Caco-2 (cell line): ENCODE measurements around the gene MYL12A. TPM values are rescaled to one million over a fixed set of nuclear protein-coding genes. Genes with fewer than 3 reads are reported as not detected.

Experiments used
- BruUV-seq: library from RNA; stranded (reverse); fragments of 400-500 nt; replicated peaks from 2 replicates; lab custom pipeline; 2021; lab: Mats Ljungman, UMichigan
- CTCF ChIA-PET: fragments of 300-600 bp; sonication (Branson Sonifier 250); formaldehyde crosslinking; loops from one replicate; lab custom pipeline; 2022; ENCODE audit warnings: antibody characterized with exemption; lab: Charles Lee
- POLR2A ChIA-PET: fragments of 300-600 bp; sonication (Branson Sonifier 250); formaldehyde crosslinking; loops from one replicate; lab custom pipeline; 2022; ENCODE audit warnings: antibody characterized with exemption; lab: Charles Lee
- DNase-seq, 2 experiments: peaks; one replicate each; pipeline versions ENCODE4 v3.0.0 to v3.0.0-alpha.2; 2020 to 2022
- H3K27me3 ChIP-seq: replicated peaks from 2 replicates; pipeline ENCODE4 v1.6.0; 2011; ENCODE audit warnings: low read length; ENCODE audit not compliant: control insufficient read depth, insufficient read depth
- H3K36me3 ChIP-seq: 2 replicates; pipeline ENCODE4 v1.5.1; 2011; ENCODE audit warnings: low read length; ENCODE audit not compliant: control insufficient read depth, insufficient read depth
- H3K4me1 ChIP-seq: fragments of 250-450 bp; sonication (Bioruptor Pico); 2 replicates; pipeline ENCODE4 v1.5.1; 2020; ENCODE audit warnings: mild to moderate bottlenecking
- H3K4me3 ChIP-seq: 2 replicates; pipeline ENCODE4 v1.5.1; 2011; ENCODE audit warnings: low read depth, mild to moderate bottlenecking, control low read depth, low read length
- H3K9me3 ChIP-seq: fragments of 250-450 bp; sonication (Bioruptor Pico); 2 replicates; pipeline ENCODE4 v1.5.1; 2020; ENCODE audit warnings: mild to moderate bottlenecking, moderate library complexity
- H3K27ac Mint-ChIP-seq: one replicate; pipeline ENCODE4 v1.8.0; 2022; ENCODE audit warnings: mixed read lengths; ENCODE audit not compliant: unreplicated experiment
- H3K27me3 Mint-ChIP-seq: one replicate; pipeline ENCODE4 v1.8.0; 2022; ENCODE audit warnings: mixed read lengths; ENCODE audit not compliant: insufficient read depth, unreplicated experiment
- H3K36me3 Mint-ChIP-seq: one replicate; pipeline ENCODE4 v1.8.0; 2022; ENCODE audit warnings: mild to moderate bottlenecking, mixed read lengths; ENCODE audit not compliant: insufficient read depth, unreplicated experiment
- H3K4me1 Mint-ChIP-seq: one replicate; pipeline ENCODE4 v1.8.0; 2022; ENCODE audit warnings: low read depth, mixed read lengths; ENCODE audit not compliant: unreplicated experiment
- H3K4me3 Mint-ChIP-seq: one replicate; pipeline ENCODE4 v1.8.0; 2022; ENCODE audit warnings: mild to moderate bottlenecking, moderate library complexity, mixed read lengths; ENCODE audit not compliant: unreplicated experiment
- H3K9me3 Mint-ChIP-seq: one replicate; pipeline ENCODE4 v1.8.0; 2022; ENCODE audit warnings: mixed read lengths; ENCODE audit not compliant: unreplicated experiment
- intact Hi-C: fragments of 100-400 bp; cut with micrococcal nuclease; formaldehyde crosslinking; loops from one replicate; pipeline ENCODE4 v1.10.0; 2022; ENCODE audit not compliant: unreplicated experiment
- total RNA-seq: library from RNA; stranded (reverse); gene quantifications from 2 replicates; pipeline ENCODE4 v1.2.3, GENCODE V29; 2022
- TF ChIP-seq, protein P1 (sequence below), 2 experiments: fragments of 200-600 bp in 1 of 2; IDR thresholded peaks; 1 replicate in 1 of 2; 2 replicates in 1 of 2; pipeline versions ENCODE4 v1.5.1 to v1.8.0; 2011 to 2022; ENCODE audit warnings: antibody characterized with exemption in 1 of 2, control low read depth in 1 of 2, inconsistent platforms in 1 of 2, low read depth in 1 of 2, low read length in 1 of 2, mild to moderate bottlenecking in 1 of 2, moderate library complexity in 1 of 2; ENCODE audit not compliant: insufficient read depth in 1 of 2, severe bottlenecking in 1 of 2, unreplicated experiment in 1 of 2

The MYL12A gene
- total RNA-seq, 1 experiment from 2014 or later, result 272 TPM

DNA sequence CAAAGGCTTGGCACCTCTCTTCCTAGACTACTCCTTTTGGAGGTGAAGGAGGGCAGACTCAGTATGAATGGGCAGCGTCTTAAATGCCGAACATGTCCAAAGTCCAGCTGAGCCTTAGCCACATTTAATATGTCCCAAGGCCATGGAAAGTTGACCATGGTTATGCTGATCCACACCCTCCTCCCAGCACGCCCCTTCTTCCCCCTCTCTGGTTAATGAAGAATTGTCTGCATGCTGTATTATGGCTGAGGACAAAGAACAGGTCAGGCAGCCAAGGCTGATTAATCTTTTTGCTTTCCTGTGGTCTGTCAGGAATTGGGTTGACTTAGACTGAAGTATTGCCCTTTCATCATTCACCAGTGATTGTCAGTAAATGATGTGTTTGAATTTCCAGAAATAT lies 22.0 kb upstream of the MYL12A start:
- Histone ChIP-seq H3K27me3 (no peaks in the 10 kb centered on the region), H3K4me1 (0 out of 2 replicates have a peak, but pooled peaks cover 6% of the 10 kb centered on the region), H3K36me3 (no peaks in the 10 kb centered on the region), H3K4me3 (no peak overlapping the region), H3K9me3 (no peaks in the 10 kb centered on the region)
- no peak for DNase-seq
- Mint-ChIP-seq H3K9me3 (no peaks in the 10 kb centered on the region), H3K27me3 (no peaks in the 10 kb centered on the region), H3K4me1 (peaks cover 11% of the 10 kb centered on the region), H3K36me3 (no peaks in the 10 kb centered on the region), H3K27ac (no peak overlapping the region), H3K4me3 (no peak overlapping the region)
- intact Hi-C loops, result no loop called here
- ChIA-PET CTCF (no interaction called here), POLR2A (no interaction called here)
- TF ChIP-seq, protein P1, sequence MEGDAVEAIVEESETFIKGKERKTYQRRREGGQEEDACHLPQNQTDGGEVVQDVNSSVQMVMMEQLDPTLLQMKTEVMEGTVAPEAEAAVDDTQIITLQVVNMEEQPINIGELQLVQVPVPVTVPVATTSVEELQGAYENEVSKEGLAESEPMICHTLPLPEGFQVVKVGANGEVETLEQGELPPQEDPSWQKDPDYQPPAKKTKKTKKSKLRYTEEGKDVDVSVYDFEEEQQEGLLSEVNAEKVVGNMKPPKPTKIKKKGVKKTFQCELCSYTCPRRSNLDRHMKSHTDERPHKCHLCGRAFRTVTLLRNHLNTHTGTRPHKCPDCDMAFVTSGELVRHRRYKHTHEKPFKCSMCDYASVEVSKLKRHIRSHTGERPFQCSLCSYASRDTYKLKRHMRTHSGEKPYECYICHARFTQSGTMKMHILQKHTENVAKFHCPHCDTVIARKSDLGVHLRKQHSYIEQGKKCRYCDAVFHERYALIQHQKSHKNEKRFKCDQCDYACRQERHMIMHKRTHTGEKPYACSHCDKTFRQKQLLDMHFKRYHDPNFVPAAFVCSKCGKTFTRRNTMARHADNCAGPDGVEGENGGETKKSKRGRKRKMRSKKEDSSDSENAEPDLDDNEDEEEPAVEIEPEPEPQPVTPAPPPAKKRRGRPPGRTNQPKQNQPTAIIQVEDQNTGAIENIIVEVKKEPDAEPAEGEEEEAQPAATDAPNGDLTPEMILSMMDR (IDR thresholded peaks at IDR 0.05; ENCODE audit: insufficient read depth in 1 of 2, low read depth in 1 of 2, low read length in 1 of 2, severe bottlenecking in 1 of 2, unreplicated experiment in 1 of 2), result no peak
- no TSS peak for BruUV-seq

DNA sequence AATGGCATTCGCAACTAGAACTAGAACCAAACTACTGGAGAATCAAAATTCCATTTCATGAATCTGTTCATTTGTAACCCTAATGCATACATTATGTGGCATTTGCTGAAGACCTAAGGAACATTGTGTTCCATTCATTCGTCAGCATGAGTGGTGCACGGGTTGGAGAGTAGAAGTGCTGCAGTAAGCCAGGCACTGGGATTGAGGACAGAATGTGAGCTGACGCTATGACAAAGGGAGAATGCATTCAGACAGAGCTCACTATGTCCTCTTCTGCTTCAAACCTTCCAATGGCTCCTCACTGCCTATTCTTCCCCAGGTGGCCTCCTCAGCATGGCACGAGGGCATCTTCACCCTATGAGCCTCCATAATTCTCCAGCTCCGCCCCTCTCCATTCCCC lies 21.6 kb upstream of the MYL12A start:
- 0 out of 2 replicates have a peak, but pooled peaks cover 9% of the 10 kb centered on the region for H3K4me1 ChIP-seq
- H3K27ac Mint-ChIP-seq, result no peak overlapping the region
- H3K4me3 Mint-ChIP-seq, result no peak overlapping the region
- DNase-seq, result no peak
- H3K4me1 Mint-ChIP-seq, result peaks cover 11% of the 10 kb centered on the region
- TF ChIP-seq, protein P1 (IDR thresholded peaks at IDR 0.05; ENCODE audit: insufficient read depth in 1 of 2, low read depth in 1 of 2, low read length in 1 of 2, severe bottlenecking in 1 of 2, unreplicated experiment in 1 of 2), result no peak
- POLR2A ChIA-PET, result no interaction called here
- no peaks in the 10 kb centered on the region for H3K36me3 ChIP-seq
- H3K4me3 ChIP-seq, result no peak overlapping the region
- H3K27me3 ChIP-seq, result no peaks in the 10 kb centered on the region
- CTCF ChIA-PET, result no interaction called here
- H3K9me3 Mint-ChIP-seq, result no peaks in the 10 kb centered on the region
- H3K9me3 ChIP-seq, result no peaks in the 10 kb centered on the region
- no peaks in the 10 kb centered on the region for H3K27me3 Mint-ChIP-seq
- intact Hi-C loops, result no loop called here
- BruUV-seq, result no TSS peak
- no peaks in the 10 kb centered on the region for H3K36me3 Mint-ChIP-seq

DNA sequence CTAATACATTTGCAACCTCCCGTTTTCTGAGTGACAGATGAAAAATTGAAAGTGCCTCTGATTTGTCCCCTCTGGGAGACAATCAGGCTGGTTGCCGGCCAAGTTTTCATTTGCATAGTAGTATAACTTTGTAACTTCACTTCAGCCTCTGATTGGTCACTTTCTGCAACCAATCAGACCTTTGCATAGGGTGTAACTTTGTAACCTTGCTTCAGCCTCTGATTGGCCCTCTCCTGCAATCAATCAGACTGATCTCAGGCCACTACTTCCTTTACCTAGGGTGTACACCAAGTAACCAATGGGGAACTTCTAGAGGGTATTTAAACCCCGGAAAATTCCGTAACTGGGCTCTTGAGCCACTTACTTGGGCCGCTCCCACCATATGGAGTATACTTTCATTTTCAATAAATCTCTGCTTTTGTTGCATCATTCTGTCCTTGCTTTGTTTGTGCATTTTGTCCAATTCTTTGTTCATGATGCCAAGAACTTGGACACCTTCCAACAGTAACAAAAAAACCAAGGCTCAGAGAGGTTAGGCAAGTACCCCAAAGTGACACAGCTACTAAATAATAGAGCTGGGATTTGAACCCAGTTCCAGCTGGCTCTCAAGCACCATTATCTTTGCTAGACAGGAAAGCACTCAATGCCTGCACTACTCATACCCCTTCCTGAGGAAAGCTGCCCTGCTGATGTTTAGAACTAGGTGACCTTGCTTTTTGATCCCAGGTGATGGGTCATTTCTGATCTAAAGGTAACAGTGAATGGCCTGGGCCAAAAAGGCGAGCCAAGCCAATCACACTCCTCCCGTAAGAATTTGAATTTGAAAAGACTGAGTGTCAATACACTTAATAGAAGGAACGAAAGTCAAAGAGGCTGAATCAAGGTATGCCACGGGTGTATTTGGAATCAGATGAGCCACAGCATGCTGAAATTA lies 16.9 kb upstream of the MYL12A start:
- no peak overlapping the region for H3K27ac Mint-ChIP-seq
- H3K36me3 Mint-ChIP-seq, result no peaks in the 10 kb centered on the region
- no peaks in the 10 kb centered on the region for H3K9me3 Mint-ChIP-seq
- TF ChIP-seq, protein P1 (IDR thresholded peaks at IDR 0.05; ENCODE audit: insufficient read depth in 1 of 2, low read depth in 1 of 2, low read length in 1 of 2, severe bottlenecking in 1 of 2, unreplicated experiment in 1 of 2), result no peak
- Histone ChIP-seq H3K27me3 (no peaks in the 10 kb centered on the region), H3K4me1 (peaks cover 16% of the 10 kb centered on the region), H3K9me3 (no peaks in the 10 kb centered on the region), H3K4me3 (no peak overlapping the region), H3K36me3 (no peaks in the 10 kb centered on the region)
- intact Hi-C loops, result no loop called here
- H3K4me3 Mint-ChIP-seq, result no peak overlapping the region
- H3K27me3 Mint-ChIP-seq, result no peaks in the 10 kb centered on the region
- peaks cover 11% of the 10 kb centered on the region for H3K4me1 Mint-ChIP-seq
- no TSS peak for BruUV-seq
- DNase-seq, result peak; percentile 41 to 62
- ChIA-PET CTCF (no interaction called here), POLR2A (no interaction called here)
